Embryonic facial prominence (tissue), 1 donor: ENCODE results near the gene ANKK1.

Source experiments
- DNase-seq: peaks from one replicate; pipeline ENCODE4 v3.0.0-alpha.2; 2016; ENCODE audit errors: extremely low spot score

The ANKK1 gene

DNA sequence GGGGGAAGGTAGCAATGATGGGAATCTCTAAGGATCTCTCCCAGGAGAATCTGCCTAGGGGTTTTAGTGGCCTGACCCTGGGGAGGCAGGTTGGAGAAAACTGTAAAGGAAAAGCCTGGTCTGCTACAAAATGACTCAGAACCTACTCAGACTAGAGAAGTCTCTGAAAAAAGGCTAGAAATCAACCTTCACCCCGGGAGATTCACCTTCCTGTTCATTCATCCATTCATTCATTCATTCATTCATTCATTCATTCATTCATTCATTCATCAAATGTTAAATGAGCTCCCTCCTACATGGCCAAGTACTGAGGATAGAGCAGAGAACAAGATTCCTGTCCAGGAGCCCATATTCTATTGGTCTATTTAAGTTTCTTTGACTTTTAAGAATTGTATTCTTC lies 8.9 kb upstream of the ANKK1 start:
- DNase-seq = no peak

DNA sequence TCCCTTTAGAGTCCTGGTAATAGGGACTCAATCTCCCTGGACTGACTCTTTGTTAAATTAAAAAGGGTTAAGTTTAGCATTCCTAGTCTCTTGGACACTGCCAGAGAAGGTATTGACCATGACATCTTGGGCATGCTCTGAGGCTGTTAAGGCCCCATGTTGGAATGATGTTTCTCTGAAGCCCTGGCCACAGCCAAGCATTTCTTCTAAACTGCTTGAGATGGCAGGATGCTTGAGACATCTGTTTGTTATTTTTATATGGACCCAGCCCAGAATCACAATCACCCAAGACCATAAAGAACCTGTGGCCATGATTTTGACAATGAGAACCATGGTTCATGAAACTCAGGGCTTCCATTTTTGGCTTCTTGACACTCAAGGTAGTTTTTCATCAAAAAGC lies 5.5 kb upstream of the ANKK1 start:
- no peak for DNase-seq

DNA sequence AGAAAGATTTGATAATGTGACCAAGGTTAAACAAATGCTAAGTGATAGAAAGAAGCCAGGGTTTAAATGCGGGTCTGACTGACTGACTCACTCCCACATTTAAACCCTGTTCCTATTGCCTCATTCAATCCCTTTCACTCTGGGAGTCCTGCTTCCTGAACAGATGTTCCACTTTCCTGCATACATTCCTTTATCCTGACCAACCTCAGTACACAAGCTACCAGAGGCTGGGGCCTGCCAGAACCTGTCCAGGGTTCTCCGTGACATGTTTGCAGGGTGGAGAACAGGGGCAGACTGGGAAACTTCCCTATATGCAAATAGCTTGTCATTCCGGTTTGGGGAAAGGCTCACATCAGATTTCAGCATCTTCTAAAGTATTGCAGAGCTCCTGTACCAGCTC lies 3.0 kb upstream of the ANKK1 start:
- peak; percentile 42 for DNase-seq

DNA sequence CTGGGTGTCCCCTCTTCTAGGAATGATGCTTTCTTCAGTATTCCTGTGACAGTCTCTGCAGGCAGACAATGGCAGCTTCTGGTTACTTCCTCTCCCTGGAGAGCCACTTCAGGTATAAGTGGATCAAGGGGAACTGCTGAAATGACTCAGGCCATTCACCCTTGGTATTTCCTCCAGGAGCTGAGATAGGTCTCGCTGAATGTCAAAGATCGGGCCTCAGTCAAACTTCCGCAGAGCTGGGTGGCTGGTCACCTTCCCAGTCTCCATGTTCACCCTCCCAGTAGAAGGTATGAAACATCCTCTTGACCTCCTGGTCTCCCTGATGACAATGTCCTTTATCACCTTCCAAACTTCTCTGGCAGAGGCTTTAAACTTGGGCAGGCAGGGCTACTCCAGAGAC lies 1.8 kb upstream of the ANKK1 start:
- no peak for DNase-seq

DNA sequence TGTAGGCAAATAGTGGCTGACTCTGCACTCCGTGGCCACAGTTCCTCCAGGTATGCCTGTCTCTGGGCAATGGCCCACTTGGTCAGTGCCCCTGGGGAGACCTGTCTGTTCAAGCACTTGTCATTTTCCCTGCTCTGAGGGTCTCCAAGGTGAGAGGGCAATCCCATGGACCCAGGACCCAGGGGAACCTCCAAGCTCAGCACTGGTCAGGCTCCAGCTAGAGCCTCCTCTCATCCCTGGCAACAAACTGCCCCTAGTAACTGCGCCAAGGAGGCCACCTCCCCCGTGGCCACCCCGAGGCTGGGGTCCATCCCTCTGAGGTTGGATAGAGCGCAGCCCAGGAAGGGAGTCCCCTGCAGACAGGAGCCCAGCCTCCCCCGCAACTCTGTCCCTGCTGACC lies 713 bp upstream of the ANKK1 start:
- no peak for DNase-seq

DNA sequence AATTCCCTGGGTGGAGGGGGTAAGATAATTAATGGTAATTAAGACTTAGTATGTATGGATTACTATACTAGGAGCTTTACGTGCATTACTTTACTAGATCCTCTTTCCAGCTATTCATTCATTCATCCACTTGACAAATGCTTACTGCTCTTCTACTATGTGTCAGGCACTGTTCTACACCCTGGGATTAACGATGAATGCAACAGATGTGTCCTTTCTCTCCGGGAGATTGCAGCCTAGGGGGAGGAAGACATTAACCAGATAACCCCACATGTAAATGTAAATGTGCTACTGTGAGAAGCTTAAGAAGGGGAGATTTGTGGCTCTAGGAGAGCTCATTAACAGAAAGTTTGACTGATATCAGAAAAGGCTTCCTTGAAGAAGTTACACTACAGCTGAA lies 1.7 kb downstream of the ANKK1 start:
- DNase-seq = no peak

DNA sequence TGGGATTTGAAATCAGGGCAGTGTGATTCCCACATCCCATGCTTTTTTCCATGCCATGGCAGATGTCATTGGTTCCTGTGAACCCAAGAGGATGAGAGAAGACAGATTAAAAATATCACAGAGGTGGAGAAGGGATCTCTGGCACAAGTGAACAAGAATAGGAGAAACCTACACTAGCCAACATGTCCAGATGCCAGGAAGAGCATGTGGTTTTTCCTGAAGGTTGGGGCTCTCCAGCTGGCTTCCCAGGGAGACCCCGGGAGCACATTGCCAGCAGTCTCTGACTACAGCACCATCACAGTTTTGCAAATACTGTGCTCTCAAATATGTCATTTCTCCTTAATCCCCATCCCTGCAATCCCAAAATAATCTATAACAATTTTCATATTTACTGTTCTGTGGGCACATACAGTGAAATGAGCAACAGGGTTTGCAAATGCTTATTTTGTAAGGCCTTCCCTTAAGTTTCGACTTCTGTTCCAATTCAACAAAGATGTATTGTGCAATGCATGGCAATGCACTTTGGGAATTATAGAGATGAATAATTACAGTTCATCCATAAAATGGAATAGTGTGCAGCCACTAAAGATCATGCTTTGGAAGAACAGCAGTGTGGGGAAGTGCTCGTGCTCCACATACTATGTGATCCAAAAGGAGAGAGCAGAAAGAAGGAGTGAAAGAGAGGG lies 4.8 kb downstream of the ANKK1 start:
- DNase-seq = no peak

DNA sequence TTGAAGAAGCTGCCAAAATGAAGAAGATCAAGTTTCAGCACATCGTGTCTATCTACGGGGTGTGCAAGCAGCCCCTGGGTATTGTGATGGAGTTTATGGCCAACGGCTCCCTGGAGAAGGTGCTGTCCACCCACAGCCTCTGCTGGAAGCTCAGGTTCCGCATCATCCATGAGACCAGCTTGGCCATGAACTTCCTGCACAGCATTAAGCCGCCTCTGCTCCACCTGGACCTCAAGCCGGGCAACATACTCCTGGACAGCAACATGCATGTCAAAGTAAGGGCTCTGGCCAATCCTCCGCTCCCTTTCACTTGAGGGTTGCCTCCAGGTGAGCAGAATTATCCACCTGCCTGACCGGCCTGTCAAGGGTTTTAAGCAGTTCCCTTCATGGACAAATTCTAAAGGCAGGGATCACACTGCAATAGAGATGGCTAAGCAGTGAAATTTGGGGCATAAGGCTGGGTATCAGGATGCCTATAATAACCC lies 6.0 kb downstream of the ANKK1 start:
- no peak for DNase-seq

DNA sequence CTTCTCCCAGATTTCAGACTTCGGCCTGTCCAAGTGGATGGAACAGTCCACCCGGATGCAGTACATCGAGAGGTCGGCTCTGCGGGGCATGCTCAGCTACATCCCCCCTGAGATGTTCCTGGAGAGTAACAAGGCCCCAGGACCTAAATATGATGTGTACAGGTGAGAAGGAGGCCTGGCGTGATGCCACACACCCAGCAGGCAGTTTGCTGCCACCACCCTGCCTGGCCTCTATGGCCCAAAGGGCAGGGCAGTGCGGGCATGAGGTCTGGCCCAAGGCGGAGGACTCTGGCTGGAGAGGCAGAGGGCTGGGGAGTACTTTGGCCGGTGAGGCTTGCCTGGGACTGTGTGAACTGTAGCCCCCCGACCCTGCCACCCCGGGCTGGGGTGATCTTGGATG lies 7.3 kb downstream of the ANKK1 start:
- no peak for DNase-seq

DNA sequence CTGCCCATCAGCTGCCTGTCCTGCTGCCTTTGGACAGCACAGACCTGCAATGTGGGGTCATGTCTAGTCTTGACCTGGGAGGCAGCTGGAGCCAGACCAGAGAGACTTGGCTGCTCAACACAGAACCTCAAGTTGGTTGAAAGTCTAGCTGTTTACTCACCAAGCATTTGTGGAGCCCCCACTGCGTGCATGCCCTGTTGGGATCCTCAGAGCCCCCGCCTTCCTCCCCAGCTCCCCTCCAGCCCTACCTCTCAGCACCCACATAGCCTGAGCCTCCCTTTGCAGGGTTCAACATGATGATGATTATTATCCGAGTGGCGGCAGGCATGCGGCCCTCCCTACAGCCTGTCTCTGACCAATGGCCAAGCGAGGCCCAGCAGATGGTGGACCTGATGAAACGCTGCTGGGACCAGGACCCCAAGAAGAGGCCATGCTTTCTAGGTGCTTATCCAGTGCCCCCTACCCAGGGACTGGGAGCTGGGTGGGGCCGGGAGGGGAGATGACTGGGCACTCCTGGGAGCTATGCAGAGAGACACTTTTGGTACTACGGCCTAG lies 8.3 kb downstream of the ANKK1 start:
- DNase-seq = no peak

DNA sequence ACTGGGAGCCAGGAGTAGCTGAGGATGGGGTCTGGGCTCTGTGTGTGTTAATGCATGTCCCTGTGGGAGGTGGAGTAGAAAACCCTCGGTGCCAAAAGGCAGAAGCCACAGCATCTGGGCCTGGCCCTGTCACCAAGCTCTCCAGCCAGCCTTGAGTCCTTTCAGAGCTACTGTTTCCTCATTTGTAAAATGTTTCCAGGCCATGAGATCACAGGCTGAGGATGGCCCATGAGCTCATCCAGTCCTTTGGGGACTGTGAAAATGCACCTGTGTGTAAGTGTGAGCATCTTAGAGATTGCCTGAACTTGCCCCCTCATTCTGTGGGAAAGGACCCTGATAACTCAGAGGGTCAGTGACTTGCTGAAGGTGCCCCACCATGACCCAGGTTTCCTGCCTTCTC lies 9.1 kb downstream of the ANKK1 start:
- no peak for DNase-seq

DNA sequence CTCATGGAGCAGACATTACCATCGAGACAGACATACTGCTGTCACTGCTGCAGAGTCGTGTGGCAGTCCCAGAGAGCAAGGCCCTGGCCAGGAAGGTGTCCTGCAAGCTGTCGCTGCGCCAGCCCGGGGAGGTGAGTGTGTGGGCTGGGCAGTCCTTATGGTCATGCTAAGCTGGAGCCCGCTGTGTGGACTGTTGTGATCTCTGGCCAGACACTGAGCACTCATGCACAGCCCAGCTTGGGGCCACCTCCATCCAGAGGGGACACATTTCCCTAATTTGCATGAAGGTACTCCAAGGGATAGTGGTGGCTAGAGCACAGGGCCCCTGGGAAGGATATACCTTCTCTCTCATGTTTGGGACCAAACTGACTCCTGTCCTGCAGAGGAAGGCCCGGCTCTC lies 9.6 kb downstream of the ANKK1 start:
- no peak for DNase-seq

DNA sequence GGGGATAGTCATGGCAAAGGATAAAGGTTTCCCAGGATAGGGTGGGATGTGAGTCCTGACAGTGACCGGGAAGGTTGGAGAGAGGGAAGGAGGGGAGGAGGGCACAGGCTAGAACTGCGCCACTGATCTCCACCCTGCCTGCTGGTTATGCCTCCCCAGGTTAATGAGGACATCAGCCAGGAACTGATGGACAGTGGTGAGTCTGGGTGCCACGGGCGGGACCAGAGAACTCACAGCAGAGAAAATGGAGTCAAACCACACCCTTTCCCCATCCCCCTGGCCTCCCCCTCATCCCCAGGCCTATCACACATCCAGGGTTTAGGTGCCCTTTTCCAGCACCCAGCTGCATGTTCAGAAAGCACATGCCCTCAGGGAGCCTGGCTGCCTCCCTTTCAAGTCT lies 10.2 kb downstream of the ANKK1 start:
- DNase-seq = no peak

DNA sequence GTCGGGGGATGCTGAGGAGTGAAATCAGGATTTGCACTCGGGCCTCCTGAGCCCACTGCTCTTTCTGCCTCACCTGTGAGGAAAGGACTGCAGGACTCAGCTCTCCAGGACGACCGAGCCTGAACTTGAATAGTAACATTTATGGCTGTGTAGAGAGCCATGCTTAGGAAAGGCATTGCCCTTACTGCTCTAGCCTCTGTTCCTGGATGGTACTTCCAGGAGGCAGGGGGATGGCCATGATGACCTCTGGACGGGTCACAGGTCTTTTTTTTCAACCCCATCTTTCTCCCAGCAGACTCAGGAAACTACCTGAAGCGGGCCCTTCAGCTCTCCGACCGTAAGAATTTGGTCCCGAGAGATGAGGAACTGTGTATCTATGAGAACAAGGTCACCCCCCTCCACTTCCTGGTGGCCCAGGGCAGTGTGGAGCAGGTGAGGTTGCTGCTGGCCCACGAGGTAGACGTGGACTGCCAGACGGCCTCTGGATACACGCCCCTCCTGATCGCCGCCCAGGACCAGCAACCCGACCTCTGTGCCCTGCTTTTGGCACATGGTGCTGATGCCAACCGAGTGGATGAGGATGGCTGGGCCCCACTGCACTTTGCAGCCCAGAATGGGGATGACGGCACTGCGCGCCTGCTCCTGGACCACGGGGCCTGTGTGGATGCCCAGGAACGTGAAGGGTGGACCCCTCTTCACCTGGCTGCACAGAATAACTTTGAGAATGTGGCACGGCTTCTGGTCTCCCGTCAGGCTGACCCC lies 11.3 kb downstream of the ANKK1 start:
- DNase-seq = no peak

DNA sequence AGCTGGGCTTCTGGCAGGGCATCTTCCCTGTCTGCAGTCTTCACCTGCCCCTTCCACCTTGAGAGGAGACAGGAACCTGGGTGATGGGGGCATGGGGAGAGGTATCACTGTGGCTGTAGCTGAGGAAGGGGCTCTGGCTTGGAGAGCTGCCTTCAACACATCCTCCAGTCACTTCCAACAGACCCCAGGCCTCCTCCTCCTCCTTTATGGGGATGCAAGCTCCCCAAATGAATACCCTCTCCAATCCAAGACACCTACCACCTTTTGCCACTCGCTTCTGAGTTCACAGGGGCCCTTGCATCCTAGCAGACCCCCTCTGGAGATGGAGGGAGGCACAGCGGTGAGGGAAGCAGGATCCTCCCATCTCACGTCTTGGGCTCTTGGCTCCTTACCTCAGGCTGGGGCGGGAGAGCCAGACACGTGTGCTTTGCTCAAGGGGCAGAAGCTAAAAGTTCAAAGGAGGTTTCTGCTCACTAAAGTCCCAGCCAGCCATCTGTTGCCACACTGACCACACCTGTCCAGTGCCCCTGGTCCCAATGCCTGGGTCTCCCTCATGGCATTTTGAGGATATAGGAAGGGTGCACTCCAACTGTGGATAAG lies 13.2 kb downstream of the ANKK1 start:
- no peak for DNase-seq

DNA sequence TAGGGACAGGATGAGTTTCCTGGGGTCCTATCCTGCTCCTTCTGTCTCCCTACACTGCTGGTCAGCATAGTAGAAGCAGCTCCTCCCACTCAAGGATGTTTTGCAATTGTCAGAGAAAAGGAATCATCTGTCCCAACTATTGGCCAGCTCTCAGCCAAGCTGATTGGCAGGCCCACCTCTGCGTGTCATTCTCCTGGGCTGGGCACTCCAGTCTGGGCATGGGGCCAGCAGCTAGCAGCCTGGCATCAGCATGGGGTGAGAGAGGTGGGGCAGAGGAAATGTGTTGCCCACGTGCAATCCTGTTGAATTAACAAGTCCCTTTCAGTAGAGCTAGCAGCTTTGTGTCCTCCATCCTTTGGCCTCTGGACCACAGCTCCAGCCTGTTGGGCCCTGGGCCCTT lies 14.1 kb downstream of the ANKK1 start:
- DNase-seq = no peak

DNA sequence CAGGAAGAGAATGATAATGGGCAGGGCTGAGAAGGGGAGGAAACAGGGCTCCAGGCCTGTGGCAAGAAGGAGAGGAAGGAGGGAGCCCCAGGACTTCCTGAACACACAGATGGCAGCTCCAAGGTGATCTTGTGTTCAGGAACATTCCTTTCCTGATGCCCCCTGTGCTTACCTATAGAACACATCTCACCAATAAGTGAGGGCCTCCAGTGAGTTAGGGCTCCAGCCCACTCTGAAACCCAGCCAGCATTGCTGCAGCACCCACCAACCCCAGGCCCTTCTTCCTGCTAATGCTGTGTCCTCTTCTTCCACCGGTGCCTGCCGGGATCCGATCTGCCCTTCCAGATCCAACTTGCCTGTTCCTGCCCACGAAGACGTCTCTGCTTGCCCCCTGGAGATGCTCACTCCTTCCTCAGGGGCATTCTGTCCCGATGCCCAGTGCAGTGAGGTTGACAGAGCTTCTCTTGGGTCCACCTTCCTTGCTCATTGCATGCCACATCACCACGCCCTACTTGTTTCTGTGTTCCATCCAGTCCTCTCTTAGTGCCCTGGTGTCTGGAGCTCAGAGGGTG lies 17.4 kb downstream of the ANKK1 start:
- DNase-seq = no peak

DNA sequence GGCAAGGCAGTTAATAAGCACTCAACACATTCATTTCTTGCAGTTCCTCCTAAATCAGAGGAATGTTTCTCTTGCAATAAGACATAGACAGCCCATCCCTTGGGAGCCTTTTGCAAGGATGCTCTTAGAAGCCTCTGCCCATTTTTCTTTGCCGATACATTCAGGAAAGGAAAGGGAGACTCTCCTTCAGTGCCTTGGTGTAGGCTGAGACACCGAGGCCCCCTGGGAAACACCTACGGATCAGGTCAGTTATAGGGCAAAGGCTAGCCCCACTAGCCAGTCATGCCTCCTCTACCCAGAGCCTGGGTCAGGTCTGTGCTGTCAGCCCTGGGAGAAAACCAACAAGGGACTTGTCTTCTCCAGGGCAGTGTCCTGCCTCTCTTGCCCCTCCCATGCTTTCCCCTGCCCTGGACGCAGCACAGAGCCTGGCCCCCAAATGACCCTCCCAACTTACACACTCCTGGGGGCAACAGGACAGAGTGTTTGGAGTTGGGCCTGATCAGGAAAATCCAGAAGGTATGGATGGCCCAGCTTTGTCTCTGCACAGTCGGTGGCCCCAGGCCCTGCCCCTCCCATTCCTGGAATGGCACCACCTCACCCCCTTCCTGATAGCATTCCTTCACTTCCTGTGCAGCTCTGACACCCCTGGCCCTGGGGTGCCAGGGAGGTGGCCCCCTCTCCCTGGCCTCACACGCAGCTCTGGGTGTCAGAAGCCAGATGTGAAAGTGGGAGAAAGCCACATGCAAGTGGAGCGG lies 18.3 kb downstream of the ANKK1 start:
- DNase-seq = no peak

DNA sequence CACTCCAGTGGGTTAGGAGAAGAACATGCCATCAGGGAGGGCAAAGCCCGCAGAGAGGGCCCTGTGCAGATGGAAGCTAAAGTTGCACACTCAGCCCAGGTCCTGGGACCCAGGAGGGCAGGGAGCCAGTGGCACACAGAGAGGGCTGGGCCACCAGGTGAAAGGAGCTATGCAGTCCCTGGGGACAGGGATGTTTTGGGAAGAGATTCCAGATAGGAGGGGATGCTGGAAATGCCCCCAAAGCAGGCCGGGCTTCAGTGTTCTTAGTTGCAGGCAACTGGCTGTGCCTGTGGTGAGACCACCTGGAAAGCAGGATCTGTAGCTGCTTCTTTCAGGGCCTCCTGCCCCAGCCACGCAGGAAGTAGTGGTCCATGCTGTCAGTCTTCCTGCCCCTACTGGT lies 19.6 kb downstream of the ANKK1 start:
- DNase-seq = no peak

DNA sequence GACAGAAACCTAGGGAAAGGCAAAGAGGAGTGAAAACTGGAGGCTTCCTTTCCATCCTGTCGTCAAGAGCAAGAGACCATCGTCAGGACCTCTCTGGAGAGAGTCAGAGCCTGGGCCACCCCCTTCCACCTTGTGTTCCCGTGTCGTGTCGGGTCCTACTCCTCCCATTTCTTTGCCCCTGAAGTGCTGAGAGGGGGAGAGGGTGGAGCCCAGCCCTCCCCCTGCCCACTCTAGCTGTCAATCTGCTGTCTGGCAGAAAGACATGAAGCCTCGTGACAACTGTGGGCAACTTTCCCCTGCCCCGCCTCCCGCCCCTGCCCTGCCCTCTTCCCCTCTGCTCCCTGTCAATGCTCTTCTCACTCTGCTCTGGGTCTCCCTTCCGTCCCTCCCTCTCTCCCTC lies 20.6 kb downstream of the ANKK1 start:
- DNase-seq = no peak

DNA sequence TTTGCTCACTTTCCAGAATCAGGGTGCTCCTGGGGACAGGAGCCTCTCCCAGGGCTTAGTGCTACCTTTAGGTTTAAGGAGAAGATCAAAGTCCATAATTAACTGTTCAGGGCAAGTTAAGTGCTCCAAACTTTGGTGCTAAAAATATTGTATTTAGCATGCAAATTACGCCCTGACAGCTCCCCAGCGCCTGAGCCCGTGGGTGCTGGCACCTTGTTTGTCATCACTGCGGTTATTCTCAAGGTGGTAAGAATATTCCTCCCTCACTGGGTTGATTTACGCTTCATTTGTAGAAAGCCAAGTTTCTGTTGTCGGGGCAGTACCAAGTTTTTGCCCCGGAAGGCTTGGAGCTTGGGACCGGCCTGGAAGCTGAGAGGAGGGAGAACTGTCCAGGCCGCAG lies 21.3 kb downstream of the ANKK1 start:
- DNase-seq = no peak

DNA sequence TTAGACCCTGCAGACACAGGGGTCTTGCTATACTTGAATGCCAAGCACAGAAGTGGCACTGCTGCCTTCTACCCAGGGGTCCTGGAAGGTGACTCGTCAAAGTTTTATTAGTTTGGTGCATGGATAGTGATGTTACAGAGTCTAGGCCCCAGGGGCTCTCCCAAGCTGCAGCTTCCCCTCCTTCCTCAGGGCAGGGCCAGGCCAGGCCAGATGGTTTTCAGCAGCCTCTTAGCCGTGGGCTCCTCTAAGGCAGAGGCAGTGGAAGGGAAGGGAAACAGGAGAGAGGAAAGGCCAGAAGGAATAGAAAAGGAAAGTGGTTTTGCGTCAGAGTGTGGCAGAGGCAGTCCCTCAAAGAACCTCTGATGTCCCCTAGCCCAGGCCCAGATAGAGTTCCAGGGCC lies 21.9 kb downstream of the ANKK1 start:
- no peak for DNase-seq
